ENCODE data around the gene IPO9. TPM values are rescaled to one million over a fixed set of nuclear protein-coding genes. Genes with fewer than 3 reads are reported as not detected.
A peak's percentile ranks its signal among the peaks of the same experiment; 100 is the strongest.

IPO9 gene
- total RNA-seq, 2 donors from 2014 or later: 108 to 133 TPM

DNA sequence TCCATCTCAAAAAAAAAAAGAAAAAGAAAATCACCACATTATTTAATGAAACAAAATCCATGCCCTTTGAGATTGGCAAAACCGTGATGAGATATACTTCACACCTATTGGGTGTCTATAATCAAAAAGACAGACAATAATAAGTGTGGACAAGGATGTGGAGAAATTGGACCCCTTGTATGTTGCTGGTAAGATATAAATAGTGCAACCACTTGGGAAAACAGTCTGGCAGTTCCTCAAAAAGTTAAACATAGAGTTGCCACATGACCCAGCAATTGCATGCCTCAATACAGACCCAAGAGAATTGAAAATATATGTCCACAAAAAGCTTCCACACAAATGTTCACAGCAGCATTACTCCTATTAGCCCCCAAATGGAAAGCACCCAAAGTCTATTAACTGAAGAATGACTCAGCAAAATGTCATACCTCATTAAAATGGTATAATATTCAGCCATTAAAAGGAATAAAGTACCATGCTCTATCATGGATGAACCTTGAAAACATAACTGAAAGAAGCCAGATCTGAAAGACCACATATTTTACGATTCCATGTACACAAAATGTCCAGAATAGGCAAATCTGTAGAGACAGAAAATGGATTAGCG is 93.1 kb downstream of the IPO9 start:
- H3K27ac Mint-ChIP-seq: peak overlapping the region; percentile 12
- Histone ChIP-seq H3K27me3 (ENCODE audit: control insufficient read depth, insufficient read depth, low read length, poor library complexity, severe bottlenecking) (no peaks in the 10 kb centered on the region), H3K4me1 (ENCODE audit: control insufficient read depth, insufficient read depth, low read length) (no peaks in the 10 kb centered on the region), H3K9me3 (ENCODE audit: control insufficient read depth, low read length) (no peaks in the 10 kb centered on the region), H3K9ac (ENCODE audit: extremely low read depth, low read length, poor library complexity, severe bottlenecking) (no peak overlapping the region), H3K36me3 (ENCODE audit: control insufficient read depth, insufficient read depth, low read length) (no peaks in the 10 kb centered on the region), H3K27ac (ENCODE audit: low read depth, low read length) (no peak overlapping the region), H3K4me3 (ENCODE audit: low read length) (no peak overlapping the region)
- no peaks in the 10 kb centered on the region for H3K4me1 Mint-ChIP-seq
- H3K4me3 Mint-ChIP-seq: no peak overlapping the region
- H3K27me3 Mint-ChIP-seq (ENCODE audit: insufficient read depth): no peaks in the 10 kb centered on the region
- no peak for DNase-seq
- no peaks in the 10 kb centered on the region for H3K36me3 Mint-ChIP-seq (ENCODE audit: low read depth)
- WGBS, 2 experiments (ENCODE audit: insufficient coverage in 1 of 2, insufficient read length in 1 of 2): 96 to 100% methylated on average over 1 to 3 of the region's 3 CpGs
- no peaks in the 10 kb centered on the region for H3K9me3 Mint-ChIP-seq
- TF ChIP-seq, protein P1, sequence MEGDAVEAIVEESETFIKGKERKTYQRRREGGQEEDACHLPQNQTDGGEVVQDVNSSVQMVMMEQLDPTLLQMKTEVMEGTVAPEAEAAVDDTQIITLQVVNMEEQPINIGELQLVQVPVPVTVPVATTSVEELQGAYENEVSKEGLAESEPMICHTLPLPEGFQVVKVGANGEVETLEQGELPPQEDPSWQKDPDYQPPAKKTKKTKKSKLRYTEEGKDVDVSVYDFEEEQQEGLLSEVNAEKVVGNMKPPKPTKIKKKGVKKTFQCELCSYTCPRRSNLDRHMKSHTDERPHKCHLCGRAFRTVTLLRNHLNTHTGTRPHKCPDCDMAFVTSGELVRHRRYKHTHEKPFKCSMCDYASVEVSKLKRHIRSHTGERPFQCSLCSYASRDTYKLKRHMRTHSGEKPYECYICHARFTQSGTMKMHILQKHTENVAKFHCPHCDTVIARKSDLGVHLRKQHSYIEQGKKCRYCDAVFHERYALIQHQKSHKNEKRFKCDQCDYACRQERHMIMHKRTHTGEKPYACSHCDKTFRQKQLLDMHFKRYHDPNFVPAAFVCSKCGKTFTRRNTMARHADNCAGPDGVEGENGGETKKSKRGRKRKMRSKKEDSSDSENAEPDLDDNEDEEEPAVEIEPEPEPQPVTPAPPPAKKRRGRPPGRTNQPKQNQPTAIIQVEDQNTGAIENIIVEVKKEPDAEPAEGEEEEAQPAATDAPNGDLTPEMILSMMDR (conservative IDR thresholded peaks at IDR 0.05): no peak

DNA sequence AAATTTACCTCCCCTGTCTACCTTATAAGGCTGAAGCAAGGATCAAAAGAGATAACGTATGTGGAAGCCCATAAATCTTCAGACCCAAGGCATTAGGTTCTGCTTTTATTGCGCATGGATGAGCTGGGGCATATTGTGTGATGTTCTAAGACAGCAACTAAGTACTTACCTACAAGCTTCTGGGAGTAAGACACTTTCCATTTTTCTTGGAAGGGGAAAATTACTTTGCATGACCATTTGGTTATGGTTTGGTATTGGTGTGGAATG is 96.3 kb downstream of the IPO9 start:
- no peak overlapping the region for H3K27ac ChIP-seq (ENCODE audit: low read depth, low read length)
- H3K4me3 ChIP-seq (ENCODE audit: low read length): no peak overlapping the region
- H3K27me3 ChIP-seq (ENCODE audit: control insufficient read depth, insufficient read depth, low read length, poor library complexity, severe bottlenecking): no peaks in the 10 kb centered on the region
- H3K4me1 ChIP-seq (ENCODE audit: control insufficient read depth, insufficient read depth, low read length): no peaks in the 10 kb centered on the region
- no peaks in the 10 kb centered on the region for H3K9me3 Mint-ChIP-seq
- H3K9ac ChIP-seq (ENCODE audit: extremely low read depth, low read length, poor library complexity, severe bottlenecking): no peak overlapping the region
- TF ChIP-seq, protein P1 (conservative IDR thresholded peaks at IDR 0.05): no peak
- no peak overlapping the region for H3K27ac Mint-ChIP-seq
- H3K4me3 Mint-ChIP-seq: no peak overlapping the region
- no peaks in the 10 kb centered on the region for H3K27me3 Mint-ChIP-seq (ENCODE audit: insufficient read depth)
- no peaks in the 10 kb centered on the region for H3K36me3 ChIP-seq (ENCODE audit: control insufficient read depth, insufficient read depth, low read length)
- no peaks in the 10 kb centered on the region for H3K4me1 Mint-ChIP-seq
- no peaks in the 10 kb centered on the region for H3K9me3 ChIP-seq (ENCODE audit: control insufficient read depth, low read length)
- DNase-seq: no peak
- 95 to 100% methylated on average over 2 of the region's 2 CpGs for WGBS, 2 experiments (ENCODE audit: insufficient coverage in 1 of 2, insufficient read length in 1 of 2)
- no peaks in the 10 kb centered on the region for H3K36me3 Mint-ChIP-seq (ENCODE audit: low read depth)

DNA sequence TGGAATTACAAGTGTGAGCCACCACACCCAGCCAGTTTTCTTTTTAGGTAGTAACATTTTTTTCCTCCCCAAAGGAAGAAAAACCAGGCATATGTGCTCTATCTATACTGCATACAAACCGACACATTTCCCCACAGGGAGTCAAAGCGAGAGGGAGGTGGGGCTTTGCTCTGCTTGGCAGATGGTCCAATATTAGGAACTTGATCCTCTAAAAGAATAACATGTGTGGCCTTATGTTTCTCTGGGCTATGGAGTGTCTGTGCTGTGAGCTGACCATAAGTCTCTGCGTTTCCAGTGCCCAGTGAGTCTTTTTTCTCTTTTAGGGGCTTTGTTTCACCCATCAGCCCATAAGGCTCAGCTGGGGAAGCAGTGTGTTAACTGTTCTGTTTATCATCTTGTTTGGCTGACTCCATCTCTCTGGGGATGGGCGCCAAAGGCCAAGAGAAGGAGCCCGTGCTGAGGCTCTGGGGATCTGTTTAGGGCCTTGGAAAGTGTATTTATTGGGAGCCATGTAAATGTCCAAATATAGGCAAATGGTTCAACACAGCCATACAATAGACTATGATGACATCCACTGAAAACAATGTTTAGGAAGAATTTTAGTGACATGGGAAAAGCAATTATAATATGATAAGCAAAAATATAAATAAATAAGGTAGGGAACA is 97.2 kb downstream of the IPO9 start:
- Histone ChIP-seq H3K27me3 (ENCODE audit: control insufficient read depth, insufficient read depth, low read length, poor library complexity, severe bottlenecking) (no peaks in the 10 kb centered on the region), H3K4me3 (ENCODE audit: low read length) (no peak overlapping the region), H3K27ac (ENCODE audit: low read depth, low read length) (no peak overlapping the region), H3K36me3 (ENCODE audit: control insufficient read depth, insufficient read depth, low read length) (no peaks in the 10 kb centered on the region), H3K9me3 (ENCODE audit: control insufficient read depth, low read length) (no peaks in the 10 kb centered on the region), H3K9ac (ENCODE audit: extremely low read depth, low read length, poor library complexity, severe bottlenecking) (no peak overlapping the region), H3K4me1 (ENCODE audit: control insufficient read depth, insufficient read depth, low read length) (no peaks in the 10 kb centered on the region)
- no peak for DNase-seq
- Mint-ChIP-seq H3K36me3 (ENCODE audit: low read depth) (no peaks in the 10 kb centered on the region), H3K27ac (no peak overlapping the region), H3K4me1 (no peaks in the 10 kb centered on the region), H3K9me3 (no peaks in the 10 kb centered on the region), H3K4me3 (no peak overlapping the region), H3K27me3 (ENCODE audit: insufficient read depth) (no peaks in the 10 kb centered on the region)
- WGBS, 2 experiments (ENCODE audit: insufficient coverage in 1 of 2, insufficient read length in 1 of 2): 88 to 90% methylated on average over 2 to 5 of the region's 5 CpGs
- TF ChIP-seq, protein P1 (conservative IDR thresholded peaks at IDR 0.05): no peak
